Glutamatergic neuron (in vitro differentiated cells): ENCODE data around the gene STK33. TPM values are rescaled to one million over a fixed set of nuclear protein-coding genes. Genes with fewer than 3 reads are reported as not detected.

Experiments used
- DNase-seq: peaks from one replicate; pipeline ENCODE4 v3.0.0; 2022
- H3K27ac Mint-ChIP-seq: one replicate; pipeline ENCODE4 v1.8.0; 2020; ENCODE audit warnings: mild to moderate bottlenecking, mixed read lengths, inconsistent platforms; ENCODE audit not compliant: unreplicated experiment
- H3K27me3 Mint-ChIP-seq: one replicate; pipeline ENCODE4 v1.8.0; 2020; ENCODE audit warnings: mild to moderate bottlenecking, moderate library complexity, mixed read lengths, inconsistent platforms; ENCODE audit not compliant: unreplicated experiment
- H3K36me3 Mint-ChIP-seq: one replicate; pipeline ENCODE4 v1.8.0; 2020; ENCODE audit warnings: mild to moderate bottlenecking, mixed read lengths, inconsistent platforms; ENCODE audit not compliant: unreplicated experiment
- H3K4me1 Mint-ChIP-seq: one replicate; pipeline ENCODE4 v1.8.0; 2020; ENCODE audit warnings: mild to moderate bottlenecking, low read depth, mixed read lengths, inconsistent platforms; ENCODE audit not compliant: unreplicated experiment
- H3K4me3 Mint-ChIP-seq: one replicate; pipeline ENCODE4 v1.8.0; 2020; ENCODE audit warnings: mild to moderate bottlenecking, mixed read lengths, inconsistent platforms; ENCODE audit not compliant: unreplicated experiment
- H3K9me3 Mint-ChIP-seq: one replicate; pipeline ENCODE4 v1.8.0; 2020; ENCODE audit warnings: mild to moderate bottlenecking, moderate library complexity, mixed read lengths, inconsistent platforms; ENCODE audit not compliant: unreplicated experiment
- total RNA-seq: library from RNA; stranded (reverse); fragmentation: NEBNext Ultra II Directional; extraction: Animal tissue kit (Norgen Biotek cat#: 25700); gene quantifications from one replicate; pipeline ENCODE4 v1.2.1, GENCODE V29; 2021; ENCODE audit not compliant: unreplicated experiment
- TF ChIP-seq, protein P1 (sequence below): fragments of 200-600 bp; sonication (generic); IDR thresholded peaks from one replicate; pipeline ENCODE4 v1.5.0; 2021; ENCODE audit not compliant: partially characterized antibody, unreplicated experiment

The STK33 gene
- total RNA-seq, 1 donor from 2014 or later = 8.5 TPM

DNA sequence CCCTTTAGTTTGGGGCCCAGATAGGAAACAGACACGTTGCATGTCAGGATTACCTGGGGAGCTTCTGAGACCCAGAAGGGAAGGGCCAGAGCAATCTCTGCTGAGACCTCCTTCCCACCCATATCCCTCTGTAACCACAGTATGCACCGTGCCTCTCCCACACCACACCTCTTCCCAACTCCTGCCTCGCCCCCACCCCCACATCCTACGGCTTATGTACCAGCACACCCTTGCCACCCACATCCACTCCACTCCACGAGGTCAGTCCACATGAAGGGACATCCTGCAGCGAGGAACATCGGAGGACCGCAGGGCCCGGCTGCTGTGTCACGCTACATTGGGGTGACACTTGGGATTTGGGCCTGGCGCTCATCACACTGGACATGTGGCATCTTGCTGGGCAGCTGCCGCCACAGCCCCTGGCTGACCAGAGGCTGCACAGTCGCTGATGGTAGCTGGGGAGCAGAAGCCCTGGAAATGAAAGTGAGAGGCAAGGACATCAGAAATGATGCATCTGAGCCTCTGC lies 212.1 kb downstream of the STK33 start:
- no peaks in the 10 kb centered on the region for H3K27me3 Mint-ChIP-seq
- TF ChIP-seq, protein P1, sequence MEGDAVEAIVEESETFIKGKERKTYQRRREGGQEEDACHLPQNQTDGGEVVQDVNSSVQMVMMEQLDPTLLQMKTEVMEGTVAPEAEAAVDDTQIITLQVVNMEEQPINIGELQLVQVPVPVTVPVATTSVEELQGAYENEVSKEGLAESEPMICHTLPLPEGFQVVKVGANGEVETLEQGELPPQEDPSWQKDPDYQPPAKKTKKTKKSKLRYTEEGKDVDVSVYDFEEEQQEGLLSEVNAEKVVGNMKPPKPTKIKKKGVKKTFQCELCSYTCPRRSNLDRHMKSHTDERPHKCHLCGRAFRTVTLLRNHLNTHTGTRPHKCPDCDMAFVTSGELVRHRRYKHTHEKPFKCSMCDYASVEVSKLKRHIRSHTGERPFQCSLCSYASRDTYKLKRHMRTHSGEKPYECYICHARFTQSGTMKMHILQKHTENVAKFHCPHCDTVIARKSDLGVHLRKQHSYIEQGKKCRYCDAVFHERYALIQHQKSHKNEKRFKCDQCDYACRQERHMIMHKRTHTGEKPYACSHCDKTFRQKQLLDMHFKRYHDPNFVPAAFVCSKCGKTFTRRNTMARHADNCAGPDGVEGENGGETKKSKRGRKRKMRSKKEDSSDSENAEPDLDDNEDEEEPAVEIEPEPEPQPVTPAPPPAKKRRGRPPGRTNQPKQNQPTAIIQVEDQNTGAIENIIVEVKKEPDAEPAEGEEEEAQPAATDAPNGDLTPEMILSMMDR = no peak
- peak overlapping the region; percentile 13 for H3K4me3 Mint-ChIP-seq
- no peak overlapping the region for H3K27ac Mint-ChIP-seq
- peaks cover 22% of the 10 kb centered on the region for H3K4me1 Mint-ChIP-seq
- no peak for DNase-seq
- H3K9me3 Mint-ChIP-seq = peaks cover 2% of the 10 kb centered on the region
- H3K36me3 Mint-ChIP-seq = peaks cover 11% of the 10 kb centered on the region

DNA sequence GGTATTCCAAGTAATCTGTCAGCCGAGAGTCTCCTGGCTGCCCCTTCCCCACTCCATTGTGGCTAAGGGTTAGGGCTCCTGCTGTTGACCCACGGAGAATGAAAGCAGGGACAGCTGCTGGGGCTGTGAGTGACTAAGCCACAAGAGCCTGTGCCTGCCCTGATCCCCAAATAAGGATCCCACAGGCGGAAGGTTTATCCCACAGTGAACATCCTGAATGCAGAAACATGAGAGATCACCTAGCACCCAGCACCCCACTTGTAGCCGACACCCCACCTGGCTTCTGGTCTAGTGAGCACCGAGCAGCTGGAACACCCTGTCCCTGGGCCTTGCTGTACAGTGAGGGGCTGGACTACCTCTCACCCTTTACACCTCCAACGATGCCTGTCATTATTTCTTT lies 212.7 kb downstream of the STK33 start:
- H3K27ac Mint-ChIP-seq = no peak overlapping the region
- H3K4me3 Mint-ChIP-seq = no peak overlapping the region
- no peak for DNase-seq
- peaks cover 11% of the 10 kb centered on the region for H3K36me3 Mint-ChIP-seq
- peaks cover 22% of the 10 kb centered on the region for H3K4me1 Mint-ChIP-seq
- TF ChIP-seq, protein P1 = no peak
- H3K27me3 Mint-ChIP-seq = no peaks in the 10 kb centered on the region
- peaks cover 2% of the 10 kb centered on the region for H3K9me3 Mint-ChIP-seq

DNA sequence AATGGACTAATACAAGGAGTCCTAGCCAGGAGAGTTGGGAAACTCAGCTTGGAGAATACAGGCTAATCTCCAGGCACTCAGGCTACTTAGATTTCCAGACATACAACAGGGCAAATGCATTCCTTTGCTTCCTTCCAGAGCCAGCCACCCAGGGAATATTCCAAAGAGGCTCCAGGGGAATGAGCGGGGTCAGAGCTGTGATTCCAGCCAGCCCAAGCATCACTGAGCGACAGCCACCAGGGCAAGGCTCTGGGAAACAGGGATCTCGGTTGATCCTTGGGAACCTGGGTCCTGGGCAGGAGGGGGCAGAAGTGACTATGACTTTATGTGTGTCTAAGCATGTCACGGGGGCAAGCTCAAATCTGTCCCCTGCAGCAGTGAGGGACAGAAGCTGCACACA lies 218.1 kb downstream of the STK33 start:
- Mint-ChIP-seq H3K9me3 (peaks cover 2% of the 10 kb centered on the region), H3K36me3 (peaks cover 5% of the 10 kb centered on the region), H3K4me3 (no peak overlapping the region), H3K27me3 (peaks cover 5% of the 10 kb centered on the region), H3K4me1 (no peaks in the 10 kb centered on the region), H3K27ac (no peak overlapping the region)
- TF ChIP-seq, protein P1 = no peak
- DNase-seq = no peak

DNA sequence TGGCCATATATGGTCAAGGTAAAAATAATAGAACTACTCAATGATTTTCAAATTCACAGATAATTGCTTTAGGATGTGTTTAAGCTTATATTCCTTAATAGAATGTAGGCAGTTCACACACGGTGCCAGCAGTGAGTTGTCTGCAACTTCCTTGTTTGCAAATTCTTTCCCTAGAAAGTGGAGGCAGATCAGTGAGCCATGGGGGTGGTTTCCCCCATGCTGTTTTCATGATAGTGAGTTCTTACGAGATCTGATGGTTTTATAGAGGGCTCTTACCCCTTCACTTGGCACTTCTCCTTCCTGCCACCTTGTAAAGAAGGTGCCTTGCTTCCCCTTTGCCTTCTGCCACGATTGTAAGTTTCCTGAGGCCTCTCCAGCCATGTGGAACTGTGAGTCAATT lies 218.6 kb downstream of the STK33 start:
- peaks cover 4% of the 10 kb centered on the region for H3K9me3 Mint-ChIP-seq
- H3K27ac Mint-ChIP-seq = no peak overlapping the region
- peaks cover 8% of the 10 kb centered on the region for H3K27me3 Mint-ChIP-seq
- no peak for DNase-seq
- H3K36me3 Mint-ChIP-seq = peaks cover 5% of the 10 kb centered on the region
- H3K4me3 Mint-ChIP-seq = no peak overlapping the region
- TF ChIP-seq, protein P1 = no peak
- H3K4me1 Mint-ChIP-seq = no peaks in the 10 kb centered on the region

DNA sequence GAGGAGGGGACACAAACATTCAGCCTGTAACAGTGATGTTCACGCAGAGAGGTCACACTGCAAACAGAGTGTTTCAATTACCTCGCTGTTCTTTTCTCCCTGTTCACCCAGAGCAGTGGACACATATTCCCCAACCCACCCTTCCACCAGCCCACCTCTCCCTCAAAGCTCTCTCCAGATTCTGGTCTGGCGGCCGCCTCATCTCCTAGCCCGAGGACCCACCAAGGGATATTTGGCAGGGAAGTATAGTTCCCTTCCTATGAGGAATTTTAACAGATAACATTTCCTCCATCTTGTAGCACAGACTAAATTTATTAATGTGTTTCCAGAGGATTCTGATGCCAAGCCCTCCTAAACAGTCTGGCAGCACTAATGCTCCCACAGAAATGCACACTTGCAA lies 219.3 kb downstream of the STK33 start:
- no peak for DNase-seq
- H3K9me3 Mint-ChIP-seq = peaks cover 4% of the 10 kb centered on the region
- peaks cover 5% of the 10 kb centered on the region for H3K36me3 Mint-ChIP-seq
- no peaks in the 10 kb centered on the region for H3K4me1 Mint-ChIP-seq
- peaks cover 8% of the 10 kb centered on the region for H3K27me3 Mint-ChIP-seq
- H3K4me3 Mint-ChIP-seq = no peak overlapping the region
- no peak overlapping the region for H3K27ac Mint-ChIP-seq
- TF ChIP-seq, protein P1 = no peak
